Measurements from ENCODE around the gene VGLL4.
"Not testable (repeated sequence)": the region's sequence is repeated elsewhere in the genome, so short reads cannot be mapped to it uniquely, and the experiment has no call there.

Gene VGLL4

DNA sequence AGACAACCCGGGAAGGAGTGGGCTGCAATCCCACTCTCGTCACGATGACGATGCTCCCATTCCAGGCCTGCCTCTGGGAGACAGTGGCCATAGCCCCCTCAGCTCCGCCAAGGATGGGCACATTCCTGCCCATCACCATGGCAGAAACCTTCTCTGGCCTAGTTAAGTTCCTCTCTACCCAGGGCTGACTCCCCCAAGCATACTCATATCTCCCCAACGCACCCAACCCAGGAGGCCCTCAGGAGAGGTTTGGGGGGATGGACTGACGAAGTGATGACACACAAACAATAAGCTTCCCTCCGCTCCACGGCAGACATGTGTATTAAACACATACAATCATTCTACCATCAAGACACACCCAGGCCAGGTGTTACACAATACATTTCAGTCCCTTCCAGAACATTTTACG, 60.1 kb downstream of the VGLL4 start:
- DNase-seq (ENCODE audit: low spot score): no peak

DNA sequence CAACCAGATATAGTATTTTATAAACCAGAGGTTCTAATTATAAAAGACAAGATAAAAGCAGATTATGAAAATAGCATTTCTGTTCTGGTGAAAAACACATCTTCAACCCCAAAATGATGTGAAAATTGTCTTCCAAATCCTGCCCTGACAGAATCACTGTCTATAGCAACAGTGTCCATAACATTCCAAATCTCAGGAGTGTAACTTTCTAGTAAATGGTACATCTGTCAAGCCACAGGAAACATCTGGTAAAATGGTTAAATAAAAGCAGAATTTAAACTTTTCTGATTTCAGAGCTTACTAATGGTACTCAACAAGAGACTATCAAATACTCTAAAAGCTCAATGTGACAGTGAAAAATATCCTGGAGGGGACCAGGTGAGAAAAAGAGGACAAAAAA, 60.5 kb downstream of the VGLL4 start:
- DNase-seq (ENCODE audit: low spot score): no peak

DNA sequence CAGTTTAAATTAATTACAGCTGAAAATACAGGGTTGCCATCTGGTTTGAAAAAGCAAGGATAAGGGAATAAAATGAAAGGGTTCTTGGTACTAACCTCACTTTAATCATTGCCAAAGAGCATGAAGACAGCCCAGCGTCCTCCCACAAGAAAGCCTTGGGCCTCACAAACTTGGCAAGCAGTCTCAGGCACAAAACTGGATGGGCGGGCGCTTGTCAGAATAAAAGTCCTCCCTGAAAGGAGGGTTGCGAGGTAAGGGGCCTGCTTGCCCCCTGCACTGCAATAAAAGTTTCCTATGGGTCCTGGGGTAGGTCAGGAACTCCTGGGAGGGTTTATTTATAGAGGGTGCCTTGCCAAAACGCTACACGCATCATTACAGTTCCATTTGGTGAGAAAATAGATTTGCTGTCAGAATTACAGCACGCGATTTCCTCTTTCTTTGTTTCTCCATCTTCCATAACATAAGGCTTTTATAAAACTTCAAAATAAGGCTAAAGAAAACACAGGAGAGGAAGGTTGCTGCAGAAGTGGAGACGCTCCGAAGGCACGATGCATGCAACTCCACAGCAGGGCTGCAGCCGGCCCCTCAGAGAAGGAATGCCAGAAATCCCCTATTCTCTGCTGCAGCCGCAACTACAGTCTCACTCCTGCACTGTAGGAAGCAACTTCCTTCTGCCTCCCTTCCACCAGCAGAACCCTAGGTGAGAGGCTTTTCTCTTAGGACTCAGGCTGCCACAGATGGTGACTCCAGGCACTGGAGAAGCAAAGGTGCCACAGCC, 61.3 kb downstream of the VGLL4 start:
- no peak for DNase-seq (ENCODE audit: low spot score)

DNA sequence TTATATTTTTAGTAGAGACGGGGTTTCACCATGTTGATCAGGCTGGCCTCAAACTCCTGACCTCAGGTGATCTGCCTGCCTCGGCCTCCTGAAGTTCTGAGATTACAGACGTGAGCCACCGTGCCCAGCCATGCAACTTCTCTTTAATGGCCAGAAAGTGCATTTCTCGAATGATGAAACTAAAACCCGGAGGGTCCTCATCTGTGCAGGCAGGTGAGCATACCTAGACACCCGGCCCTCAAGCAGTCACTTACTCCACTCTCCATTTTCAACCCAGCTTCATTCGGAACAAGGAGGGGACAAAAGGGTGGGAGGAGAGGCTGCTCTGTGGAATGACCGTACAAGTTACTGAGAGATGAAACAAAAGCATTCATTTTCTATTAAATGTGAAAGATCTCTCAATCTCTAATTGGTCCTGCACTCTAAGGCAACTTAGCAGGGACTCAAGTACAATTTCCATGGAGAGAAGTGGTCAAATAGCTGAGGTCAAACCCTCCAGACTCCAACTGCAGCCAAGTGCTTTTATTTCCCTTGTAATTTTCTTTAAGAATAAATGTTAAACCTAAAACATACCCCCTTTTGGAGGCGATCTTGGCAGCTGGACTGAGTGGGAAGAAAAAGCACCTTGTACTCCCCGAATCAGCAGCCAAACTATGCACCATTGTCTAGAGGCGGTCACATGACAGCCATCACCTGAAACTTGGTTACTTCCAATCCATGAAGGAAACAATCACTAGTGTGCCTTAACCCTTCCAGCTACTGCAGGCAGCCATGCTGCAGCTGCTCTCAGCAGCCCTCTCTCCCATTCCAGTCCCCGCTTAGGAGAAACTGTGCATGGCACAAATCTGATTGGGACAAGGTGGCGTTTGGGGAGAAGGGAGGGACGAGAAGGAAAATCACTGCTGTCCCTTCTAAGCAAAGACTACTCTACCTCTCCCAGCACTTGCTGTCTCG, 62.2 kb downstream of the VGLL4 start:
- DNase-seq (ENCODE audit: low spot score): no peak

DNA sequence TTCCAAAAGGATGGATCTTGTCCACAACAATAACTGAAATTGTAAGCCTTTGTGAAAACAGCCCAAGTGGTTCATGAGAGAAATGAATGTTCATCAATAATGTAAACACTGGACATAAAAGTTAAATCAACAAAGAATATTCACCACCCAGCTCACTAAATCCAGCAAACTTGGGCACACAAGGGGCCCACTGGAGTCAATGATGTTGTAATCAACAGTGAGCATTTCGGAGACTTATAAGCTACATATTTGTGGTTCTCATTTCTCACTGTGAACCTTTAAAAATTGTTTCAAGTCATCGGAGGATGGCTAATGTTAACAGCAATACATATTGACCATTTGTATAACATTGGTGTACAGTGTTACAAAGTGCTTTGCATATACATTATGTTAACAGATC, 63.1 kb downstream of the VGLL4 start:
- DNase-seq (ENCODE audit: low spot score): no peak

DNA sequence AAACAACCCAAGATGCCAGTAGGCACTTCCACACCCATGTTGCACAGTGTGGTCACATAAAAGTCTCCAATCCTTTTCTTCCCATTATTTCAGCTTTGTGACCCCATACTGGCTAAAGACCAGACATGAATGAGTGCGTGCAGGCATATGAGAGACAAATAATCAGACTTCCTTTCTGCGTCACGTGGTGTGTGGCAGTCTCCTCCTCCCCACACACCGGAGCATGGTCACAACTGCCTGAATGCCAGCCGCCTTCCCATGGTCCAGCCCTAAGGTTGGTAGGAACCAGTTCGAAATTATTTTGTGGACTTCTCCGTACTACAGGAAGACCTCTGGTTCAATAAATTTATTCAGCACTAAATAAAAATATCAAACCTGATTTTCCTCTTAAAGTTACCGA, 65.5 kb downstream of the VGLL4 start:
- no peak for DNase-seq (ENCODE audit: low spot score)

DNA sequence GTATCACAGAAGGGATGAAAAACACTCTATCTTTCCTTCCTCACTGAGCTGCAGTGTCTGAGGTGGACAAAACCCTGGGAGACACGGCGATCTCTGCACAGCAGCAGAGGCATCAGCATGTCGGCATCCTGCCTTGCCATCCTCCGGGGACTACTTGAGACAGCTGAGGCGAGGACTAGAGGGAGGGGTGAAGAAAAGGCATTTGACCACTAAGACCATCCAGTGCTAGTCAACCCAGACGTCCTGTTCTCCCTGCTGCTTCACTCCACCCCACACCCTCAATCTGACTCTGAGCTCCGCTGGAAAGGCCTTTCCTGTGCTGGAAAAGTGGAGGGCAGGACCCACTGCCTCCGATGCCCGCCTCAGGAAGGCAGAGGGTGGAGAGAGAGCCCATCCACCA, 67.3 kb downstream of the VGLL4 start:
- no peak for DNase-seq (ENCODE audit: low spot score)

DNA sequence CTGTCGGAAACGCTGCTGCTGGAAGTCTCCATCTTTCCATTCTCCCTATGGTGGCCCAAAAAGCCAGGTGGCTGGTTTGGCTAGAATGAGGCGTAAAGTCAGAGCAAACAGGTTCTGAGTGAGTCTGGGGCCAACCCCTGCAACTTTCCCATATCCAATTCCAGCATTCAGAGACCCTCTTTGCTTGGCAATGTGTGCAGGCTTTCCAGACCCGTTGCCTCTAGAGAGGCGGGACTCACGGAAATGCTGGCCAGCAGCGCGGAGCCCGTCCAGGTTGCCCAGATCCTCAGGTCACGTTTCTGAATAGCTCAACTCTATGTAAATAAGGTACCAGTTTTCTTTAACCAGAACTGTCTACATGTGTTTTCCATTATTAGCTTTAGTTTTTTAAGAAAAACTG, 68.0 kb downstream of the VGLL4 start:
- no peak for DNase-seq (ENCODE audit: low spot score)

DNA sequence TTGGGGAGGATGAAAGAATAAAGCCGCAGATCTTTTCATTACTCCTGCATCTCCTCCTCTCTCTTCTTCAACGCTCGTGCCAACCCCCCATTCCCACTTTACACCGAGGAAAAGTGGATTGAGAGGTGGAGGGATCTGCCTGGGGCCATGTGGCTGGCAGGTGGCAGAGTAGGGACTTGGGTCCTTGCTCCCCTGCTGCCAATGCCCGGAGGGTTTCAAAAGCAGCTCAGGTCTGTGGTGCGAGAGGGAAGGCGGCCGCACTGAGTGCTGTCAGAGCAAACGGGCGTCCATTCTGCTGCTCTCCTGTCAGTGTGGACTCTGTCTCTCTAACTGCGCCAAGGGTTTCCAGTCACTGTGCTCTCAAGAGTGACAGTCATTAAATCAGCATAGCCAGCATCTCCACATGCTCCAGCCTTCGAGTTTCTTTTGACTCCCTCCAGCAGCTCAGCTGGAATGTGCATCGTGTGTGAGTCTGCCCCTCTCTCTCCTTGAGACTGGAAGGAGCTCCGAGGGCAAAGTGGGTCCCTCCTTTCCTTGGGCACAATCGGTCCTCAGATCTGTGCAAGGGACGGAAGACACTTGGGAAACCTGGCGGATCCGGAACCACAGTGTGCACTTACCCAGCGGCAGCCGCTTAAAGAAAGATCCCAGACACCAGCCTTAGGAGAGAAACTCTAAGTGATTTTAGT, 68.6 kb downstream of the VGLL4 start:
- DNase-seq (ENCODE audit: low spot score): no peak

DNA sequence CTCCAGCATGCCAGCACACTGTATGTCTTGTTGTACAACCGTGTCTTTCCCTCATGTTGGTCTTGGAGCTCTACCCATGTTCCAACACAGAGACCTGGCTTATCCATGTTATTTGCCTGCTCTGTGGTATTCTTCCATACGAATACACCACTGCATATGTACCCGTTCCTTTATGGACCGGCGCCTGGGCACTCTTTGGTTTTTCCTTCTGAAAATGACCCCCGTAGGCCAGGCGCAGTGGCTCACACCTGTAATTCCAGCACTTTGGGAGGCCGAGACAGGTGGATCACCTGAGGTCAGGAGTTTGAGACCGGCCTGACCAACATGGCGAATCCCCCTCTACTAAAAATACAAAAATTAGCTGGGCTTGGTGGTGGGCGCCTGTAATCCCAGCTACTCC, 71.1 kb downstream of the VGLL4 start:
- DNase-seq (ENCODE audit: low spot score): not testable (repeated sequence)

DNA sequence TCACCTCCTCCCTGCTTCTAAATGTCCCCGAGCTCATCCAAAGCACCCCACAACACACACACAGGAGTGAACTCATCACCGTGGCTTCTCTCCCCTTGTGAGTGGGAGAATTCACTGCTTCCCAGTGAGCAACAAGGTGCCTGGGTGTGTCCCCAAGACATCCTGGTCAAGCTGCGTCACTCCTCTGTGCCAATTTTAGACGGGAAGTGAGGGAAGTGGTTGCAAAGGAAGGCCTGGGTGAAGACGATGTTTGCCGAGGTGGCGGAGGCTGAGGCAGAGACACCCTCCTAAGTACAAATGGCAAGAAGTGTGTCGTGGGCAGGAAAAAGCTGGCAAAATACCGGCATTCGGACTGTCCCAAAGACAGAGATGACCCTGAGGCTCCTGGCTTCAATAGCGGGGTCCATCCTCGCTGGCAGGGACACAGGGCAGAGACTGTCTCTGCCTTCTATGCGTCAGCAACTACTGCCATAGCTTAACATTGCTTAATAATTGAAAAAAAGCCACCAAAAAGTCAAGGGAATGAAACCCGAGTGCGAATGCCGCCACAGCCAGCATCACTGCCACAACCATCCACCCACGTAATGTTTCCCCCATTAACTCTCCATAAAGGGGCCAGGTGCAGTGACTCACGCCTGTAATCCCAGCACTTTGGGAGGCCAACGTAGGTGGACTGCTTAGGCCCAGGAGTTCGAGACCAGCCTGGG, 72.8 kb downstream of the VGLL4 start:
- DNase-seq (ENCODE audit: low spot score): no peak

DNA sequence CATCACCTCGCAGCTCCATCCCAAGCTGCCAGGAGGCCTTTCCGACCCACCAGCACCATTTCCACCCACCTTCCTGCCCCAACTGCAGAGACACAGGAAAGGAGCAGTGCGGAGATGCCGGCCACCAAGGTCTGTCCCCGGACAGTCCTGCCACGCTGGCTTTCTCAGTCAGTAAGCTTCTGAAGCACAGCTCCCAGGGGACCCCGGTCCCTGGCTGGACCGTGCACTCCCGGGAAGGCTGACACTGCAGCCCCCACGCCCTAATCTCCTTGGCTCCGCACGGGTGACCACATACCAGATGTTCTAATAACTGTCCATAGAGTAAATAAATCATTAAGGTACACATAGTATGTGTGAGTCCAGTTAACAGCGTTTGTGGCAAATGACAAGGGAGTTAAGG, 73.5 kb downstream of the VGLL4 start:
- no peak for DNase-seq (ENCODE audit: low spot score)

DNA sequence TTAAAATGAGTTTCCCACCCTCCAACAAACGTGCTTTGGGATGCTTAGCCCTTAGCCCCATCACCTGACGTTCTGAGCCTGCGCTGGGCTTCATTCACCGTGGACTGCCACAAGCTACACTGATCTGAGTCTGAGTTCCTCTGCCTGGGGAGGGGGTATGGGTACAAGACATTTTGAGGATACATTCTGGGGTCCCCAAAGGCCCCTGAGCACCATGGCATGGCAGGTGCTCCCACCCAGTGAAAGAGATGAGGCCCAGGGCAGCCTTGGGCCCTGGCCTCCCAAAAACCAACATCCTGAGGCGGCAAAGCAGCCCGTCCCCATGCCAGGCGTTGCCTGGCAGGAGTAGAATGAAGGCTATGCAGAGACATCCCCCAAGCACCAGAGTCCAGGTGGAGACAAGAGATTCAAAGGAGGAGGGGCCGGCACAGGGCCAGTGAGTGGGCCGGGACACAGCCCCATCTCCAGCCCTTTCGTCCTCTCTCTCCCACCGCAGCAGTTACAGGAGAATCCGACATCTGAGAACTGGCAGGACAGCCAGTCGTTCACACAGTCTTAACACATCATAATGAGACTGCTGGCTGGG, 74.5 kb downstream of the VGLL4 start:
- no peak for DNase-seq (ENCODE audit: low spot score)

DNA sequence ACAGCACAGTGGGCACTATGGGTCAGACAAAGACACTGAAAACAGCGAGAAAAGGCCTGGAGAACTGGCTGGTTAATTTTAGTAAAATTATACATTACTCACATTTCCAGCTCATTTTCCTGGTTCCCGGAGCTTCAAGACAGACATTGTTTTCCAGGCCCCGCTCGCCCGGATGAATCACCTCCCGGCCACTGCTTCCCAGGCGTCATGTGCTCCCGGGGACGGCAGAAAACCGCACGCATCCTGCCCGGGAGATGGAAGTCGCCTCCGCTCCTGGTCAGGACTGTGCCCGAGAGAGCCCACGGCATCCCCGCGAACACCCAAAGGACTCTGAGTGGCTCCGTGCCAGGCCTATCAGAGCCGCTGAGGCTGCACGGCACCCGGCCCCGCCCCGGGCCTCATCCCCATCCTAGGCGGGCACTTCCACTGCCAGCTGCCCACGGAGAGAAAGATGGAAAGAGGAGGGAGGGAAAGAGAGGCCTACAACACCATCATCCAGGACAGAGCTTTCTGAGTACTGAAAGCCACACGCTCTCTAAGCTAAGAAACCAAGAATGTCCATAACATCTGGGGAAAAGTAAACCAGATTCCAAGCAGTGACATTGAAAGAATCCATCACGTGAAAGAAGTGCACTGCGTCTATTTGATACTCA, 75.1 kb downstream of the VGLL4 start:
- DNase-seq (ENCODE audit: low spot score): peak; percentile 36

DNA sequence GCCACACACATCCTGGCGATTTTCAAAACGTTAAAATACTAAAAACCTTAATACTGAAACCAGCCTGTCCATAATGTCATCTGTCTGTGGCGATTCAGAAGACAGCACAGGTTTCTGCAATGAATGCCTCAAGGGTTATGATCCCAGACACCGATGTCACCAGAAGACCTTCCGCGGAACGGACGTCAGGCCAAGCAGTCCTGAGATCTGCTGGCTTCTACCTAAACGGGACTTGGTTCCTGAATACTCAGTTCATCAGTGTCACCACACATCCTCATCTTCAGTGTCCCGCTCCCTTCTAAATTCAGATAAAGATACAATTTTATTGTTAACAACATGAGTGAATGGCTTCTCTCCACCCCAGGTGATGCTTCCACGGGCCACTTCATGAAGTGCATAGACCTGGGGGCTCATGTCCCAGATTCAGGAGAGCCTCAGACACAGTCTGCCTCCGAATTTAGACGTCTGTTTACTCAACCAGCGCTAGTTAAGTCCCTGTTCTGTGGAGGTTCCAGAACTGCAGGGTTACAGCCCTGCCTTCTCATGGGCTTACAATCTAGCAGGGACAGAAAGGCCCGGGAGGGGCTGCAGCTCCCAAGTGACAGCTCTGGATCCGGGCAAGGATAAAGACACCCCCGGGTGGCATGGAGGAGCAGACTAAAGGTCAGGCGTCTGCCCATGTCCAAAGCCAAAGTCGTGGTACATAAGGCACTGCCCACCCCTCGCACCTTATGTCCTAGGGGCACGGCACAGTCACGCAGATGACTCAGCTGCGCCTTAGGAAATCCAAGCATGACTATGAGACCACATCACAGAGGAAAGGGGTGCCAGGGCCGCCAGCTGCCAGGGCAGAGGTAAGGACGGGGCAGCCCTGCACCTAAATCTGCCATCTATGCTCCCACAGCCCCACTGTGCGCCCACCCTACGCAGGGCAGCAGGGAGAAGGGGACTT, 75.9 kb downstream of the VGLL4 start:
- DNase-seq (ENCODE audit: low spot score): no peak

DNA sequence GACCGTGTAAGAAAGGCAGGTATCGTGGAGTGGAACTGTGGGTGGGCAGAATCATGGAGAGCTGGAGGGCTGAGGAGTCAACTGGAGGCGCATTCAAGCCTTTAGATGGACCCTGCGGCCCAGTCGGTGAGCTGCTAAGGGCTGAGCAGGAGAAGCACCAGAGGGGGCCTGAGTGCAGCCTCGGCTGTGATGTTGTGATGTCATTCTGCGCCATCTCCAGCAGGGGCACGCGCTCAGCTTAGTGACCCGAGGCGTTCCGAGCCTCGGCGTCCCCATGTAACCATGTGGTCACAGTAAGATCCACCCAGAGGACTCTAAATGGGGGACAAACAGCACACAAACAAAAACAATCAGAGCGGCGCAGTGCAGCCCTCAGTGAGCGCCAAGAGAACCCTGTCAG, 76.8 kb downstream of the VGLL4 start:
- DNase-seq (ENCODE audit: low spot score): no peak

DNA sequence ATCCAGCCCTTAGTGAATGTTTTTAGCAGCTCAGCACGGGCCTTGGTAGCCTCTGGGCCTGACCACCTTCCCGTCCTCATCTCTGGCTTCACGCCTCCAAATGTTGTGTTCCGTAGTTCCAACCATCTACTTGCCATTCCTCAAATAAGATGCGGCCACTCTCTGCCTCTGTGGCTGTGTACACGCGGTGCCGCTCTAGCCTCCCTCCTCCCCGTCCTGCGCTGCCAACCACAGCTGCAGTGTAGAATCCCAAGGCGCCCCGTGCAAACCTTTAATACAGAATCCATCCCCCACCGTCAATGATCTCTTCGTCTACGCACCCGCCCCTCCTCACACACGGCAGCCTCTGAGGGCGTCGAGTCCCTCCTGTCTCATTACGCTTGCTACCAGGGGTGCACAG, 77.2 kb downstream of the VGLL4 start:
- DNase-seq (ENCODE audit: low spot score): no peak

DNA sequence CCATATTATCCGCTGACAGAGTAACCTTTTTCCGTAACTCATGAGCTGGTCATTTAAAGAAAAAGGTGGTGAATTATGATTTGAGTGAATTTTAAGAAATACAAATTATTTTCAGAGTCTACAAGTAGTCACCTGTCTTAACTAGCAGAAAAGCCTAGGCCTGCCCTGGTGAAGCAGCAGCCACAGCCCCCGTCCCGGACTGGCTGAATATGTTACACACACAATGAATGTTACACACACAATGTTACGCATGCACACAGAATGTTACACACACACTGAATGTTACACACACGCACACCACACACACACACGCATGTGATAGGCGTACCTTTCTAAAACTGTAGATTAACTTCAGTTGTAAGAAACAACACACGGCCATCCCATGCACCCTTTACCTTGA, 77.8 kb downstream of the VGLL4 start:
- no peak for DNase-seq (ENCODE audit: low spot score)

DNA sequence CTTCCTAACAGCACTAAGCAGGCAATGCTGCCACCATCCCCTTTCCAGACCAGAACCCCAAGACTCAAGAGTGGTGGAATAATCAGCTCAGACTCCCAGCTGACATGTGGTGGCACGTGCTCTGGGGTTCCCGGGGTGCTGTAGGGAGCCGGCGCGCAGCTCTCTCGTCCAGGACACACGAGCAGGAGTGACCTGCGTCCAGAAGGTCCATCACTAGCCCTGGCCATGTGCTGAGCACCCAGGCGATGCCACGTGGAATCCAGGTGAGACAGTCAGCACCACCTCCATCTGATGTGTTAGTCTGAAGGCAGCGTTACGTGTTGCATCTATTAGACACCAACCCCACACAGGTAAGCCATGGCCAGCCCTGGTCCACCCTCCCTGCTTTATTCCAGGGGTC, 78.2 kb downstream of the VGLL4 start:
- no peak for DNase-seq (ENCODE audit: low spot score)

DNA sequence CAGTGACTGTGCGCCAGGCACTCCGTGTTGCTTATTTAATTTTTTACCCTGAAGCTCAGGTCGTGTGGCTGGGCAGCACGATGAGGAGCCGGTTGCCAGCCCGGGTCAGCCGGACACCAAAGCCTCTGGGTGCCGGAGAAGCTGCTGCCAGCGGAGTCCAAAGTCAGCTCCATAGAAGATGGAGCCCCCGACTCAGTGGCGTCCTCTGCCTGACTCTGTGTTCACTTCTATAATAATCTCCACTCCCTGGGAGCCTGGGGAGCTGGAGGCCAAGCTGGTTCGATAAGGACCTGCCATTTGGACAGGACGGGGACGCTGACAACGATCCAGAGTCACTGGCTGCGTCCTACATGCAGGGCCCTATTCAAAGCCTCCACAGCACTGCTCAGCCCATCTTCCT, 78.6 kb downstream of the VGLL4 start:
- DNase-seq (ENCODE audit: low spot score): no peak

Data from D341Med (cell line).